SK-N-SH (cell line): ENCODE measurements around the gene KLF13. TPM values are rescaled to one million over a fixed set of nuclear protein-coding genes. Genes with fewer than 3 reads are reported as not detected.

Experiments used
- CTCF ChIA-PET: fragments of 300-600, 350-600 bp; formaldehyde crosslinking; extraction: SDS; loops from one replicate; lab custom pipeline; 2021; lab: Yijun Ruan, JAX
- POLR2A ChIA-PET: fragments of 350-600 bp; sonication (Branson Sonifier 250); formaldehyde crosslinking; extraction: SDS; loops from one replicate; lab custom pipeline; 2020; ENCODE audit warnings: antibody characterized with exemption, inconsistent platforms; lab: Yijun Ruan, JAX
- DNase-seq: peaks from one replicate; pipeline ENCODE4 v3.0.0; 2012
- H2AFZ ChIP-seq: fragments of 200-600 bp; sonication (generic); 2 replicates; pipeline ENCODE4 v1.8.1; 2016; ENCODE audit warnings: antibody characterized with exemption, mild to moderate bottlenecking, low read depth
- H3F3A ChIP-seq: fragments of 200-600 bp; sonication (generic); replicated peaks from 2 replicates; pipeline ENCODE3; 2016; ENCODE audit warnings: antibody characterized with exemption, mild to moderate bottlenecking; ENCODE audit not compliant: insufficient read depth
- H3K27ac ChIP-seq, 2 experiments: fragments of 200-500 bp in 1 of 2; fragments of 200-600 bp in 1 of 2; sonication (Bioruptor generic) in 1 of 2; sonication (generic), shearing (Covaris generic) in 1 of 2; 2 replicates each; pipeline versions ENCODE4 v1.5.1 to v1.6.1; 2014 to 2016; ENCODE audit warnings: low read depth in 2 of 2, inconsistent platforms in 1 of 2, low read length in 1 of 2, mild to moderate bottlenecking in 1 of 2, mixed read lengths in 1 of 2
- H3K27me3 ChIP-seq: fragments of 200-600 bp; sonication (generic), shearing (Covaris generic); 2 replicates; pipeline ENCODE4 v1.6.1; 2016; ENCODE audit warnings: mixed run types; ENCODE audit not compliant: insufficient read depth
- H3K36me3 ChIP-seq, 2 experiments: fragments of 200-500 bp in 1 of 2; fragments of 200-600 bp in 1 of 2; sonication (Bioruptor generic) in 1 of 2; sonication (generic) in 1 of 2; replicated peaks in 1 of 2; 2 replicates each; pipeline versions ENCODE3 to v1.5.1; 2014 to 2016; ENCODE audit warnings: low read length in 1 of 2, mild to moderate bottlenecking in 1 of 2; ENCODE audit not compliant: insufficient read depth in 2 of 2, control insufficient read depth in 1 of 2
- H3K4me1 ChIP-seq, 2 experiments: fragments of 200-500 bp in 1 of 2; fragments of 200-600 bp in 1 of 2; sonication (Bioruptor generic) in 1 of 2; sonication (generic), shearing (Covaris generic) in 1 of 2; 2 replicates each; pipeline versions ENCODE4 v1.5.1 to v1.6.1; 2014 to 2016; ENCODE audit warnings: low read depth in 1 of 2, low read length in 1 of 2, mixed run types in 1 of 2; ENCODE audit not compliant: insufficient read depth in 2 of 2, control insufficient read depth in 1 of 2
- H3K4me2 ChIP-seq: fragments of 200-600 bp; sonication (generic), shearing (Covaris generic); 2 replicates; pipeline ENCODE4 v1.6.1; 2017; ENCODE audit warnings: mixed run types
- H3K4me3 ChIP-seq, 2 experiments: fragments of 200-500 bp in 1 of 2; fragments of 200-600 bp in 1 of 2; sonication (Bioruptor generic) in 1 of 2; sonication (generic), shearing (Covaris generic) in 1 of 2; 2 replicates each; pipeline versions ENCODE4 v1.5.1 to v1.8.1; 2014 to 2016; ENCODE audit warnings: low read depth in 2 of 2, inconsistent platforms in 1 of 2, low read length in 1 of 2, mild to moderate bottlenecking in 1 of 2, mixed read lengths in 1 of 2, moderate library complexity in 1 of 2
- H3K79me2 ChIP-seq: fragments of 200-600 bp; sonication (generic); 2 replicates; pipeline ENCODE4 v1.8.1; 2017; ENCODE audit warnings: mild to moderate bottlenecking; ENCODE audit not compliant: insufficient read depth
- H3K9ac ChIP-seq: fragments of 200-600 bp; sonication (generic); 2 replicates; pipeline ENCODE4 v1.6.1; 2017; ENCODE audit warnings: mixed run types
- H3K9me2 ChIP-seq: fragments of 200-600 bp; sonication (generic); 2 replicates; pipeline ENCODE4 v1.6.1; 2017; ENCODE audit warnings: mixed run types
- H3K9me3 ChIP-seq: fragments of 200-600 bp; sonication (generic); 2 replicates; pipeline ENCODE4 v1.6.1; 2017; ENCODE audit warnings: mixed run types, mild to moderate bottlenecking, moderate library complexity
- H4K20me1 ChIP-seq: fragments of 200-600 bp; sonication (generic); 2 replicates; pipeline ENCODE4 v1.6.1; 2017; ENCODE audit warnings: mild to moderate bottlenecking, mixed run types; ENCODE audit not compliant: insufficient read depth
- CTCF ChIP-seq: fragments of 200-600 bp; sonication (generic); IDR thresholded peaks from 2 replicates; pipeline ENCODE4 v1.6.1; 2017; ENCODE audit warnings: antibody characterized with exemption, mild to moderate bottlenecking, moderate library complexity
- ELF1 ChIP-seq: IDR thresholded peaks from 2 replicates; pipeline ENCODE4 v1.4.0; 2012
- EP300 ChIP-seq, 2 experiments: IDR thresholded peaks; 2 replicates each; pipeline versions ENCODE4 v1.4.0 to v1.6.1; 2012; ENCODE audit warnings: borderline replicate concordance in 1 of 2, low read depth in 1 of 2, low read length in 1 of 2
- EZH2phosphoT487 ChIP-seq: fragments of 200-600 bp; sonication (generic); IDR thresholded peaks from 2 replicates; pipeline ENCODE4 v1.6.1; 2017; ENCODE audit warnings: low read depth, mixed run types, mild to moderate bottlenecking, antibody characterized with exemption, moderate library complexity, borderline replicate concordance
- FOXM1 ChIP-seq: IDR thresholded peaks from 2 replicates; pipeline ENCODE4 v1.4.0; 2012; ENCODE audit warnings: low read depth, mild to moderate bottlenecking
- GATA2 ChIP-seq: sonication (generic); formaldehyde crosslinking; IDR thresholded peaks from 2 replicates; pipeline ENCODE4 v1.5.0; 2020; ENCODE audit warnings: mild to moderate bottlenecking, missing genetic modification reagents
- JUND ChIP-seq: IDR thresholded peaks from 2 replicates; pipeline ENCODE4 v1.4.0; 2012
- PBX3 ChIP-seq: IDR thresholded peaks from 2 replicates; pipeline ENCODE4; 2012
- RCOR1 ChIP-seq: fragments of 150-350 bp; IDR thresholded peaks from 2 replicates; pipeline ENCODE4 v1.6.1; 2017; ENCODE audit warnings: antibody characterized with exemption, low read length
- REST ChIP-seq: IDR thresholded peaks from 2 replicates; pipeline ENCODE4 v1.6.1; 2012; ENCODE audit warnings: mild to moderate bottlenecking, low read depth, low read length, moderate library complexity
- USF1 ChIP-seq: IDR thresholded peaks from 2 replicates; pipeline ENCODE4 v1.4.0; 2012; ENCODE audit warnings: low read depth, borderline replicate concordance
- WGBS: methylation state at CpG from one replicate; pipeline ENCODE4 v1.1.6; 2017; ENCODE audit warnings: low lambda C conversion rate; 5-methylcytosine and 5-hydroxymethylcytosine counted together
- polyA plus RNA-seq, 3 experiments: library from polyadenylated mRNA; depleted of rRNA; stranded (reverse); fragments of >200 nt; gene quantifications; 2 replicates each; pipeline ENCODE4 v1.2.3, GENCODE V29; 2012

The KLF13 gene
- polyA plus RNA-seq, 1 of the 3 experiments (the other 2 are of a cell fraction): 7.1 TPM

- no peaks in the 10 kb centered on the region for H3K79me2 ChIP-seq
- no peaks in the 10 kb centered on the region for H4K20me1 ChIP-seq
- ChIA-PET CTCF (interaction anchor here (1.2 to 4.2 kb wide), 6 partner anchors 33 to 184 kb away, joined by 3 to 28 read pairs (median 10); no protein-coding TSS in a partner anchor), POLR2A (interaction anchor here (1.1 to 2.2 kb wide), 8 partner anchors 11 to 73 kb away, joined by 3 to 8 read pairs (median 4); partner anchors contain the start of gene KLF13)
- peak overlapping the region in 1 of 2 experiments; percentile 98; a peak in 2 of 4 replicates for H3K27ac ChIP-seq
- no peaks in the 10 kb centered on the region for H3K36me3 ChIP-seq
- no peaks in the 10 kb centered on the region for H3K27me3 ChIP-seq
- DNase-seq: no peak
- H3K9me3 ChIP-seq: no peaks in the 10 kb centered on the region
- no peaks in the 10 kb centered on the region for H3K9me2 ChIP-seq
- H3K9ac ChIP-seq: no peak overlapping the region
- H3K4me2 ChIP-seq: no peak overlapping the region
- 75% methylated on average over 6 of the region's 10 CpGs for WGBS
- H3K4me1 ChIP-seq: peaks cover 3 to 67% of the 10 kb centered on the region in 2 experiments; a peak in 2 of 4 replicates
- no peak for TF ChIP-seq ELF1
- TF ChIP-seq EZH2phosphoT487: no peak
- no peak for TF ChIP-seq GATA2
- no peak for TF ChIP-seq CTCF
- TF ChIP-seq USF1: no peak
- no peak for TF ChIP-seq JUND
- no peak for TF ChIP-seq REST
- no peak for TF ChIP-seq FOXM1
- no peak for TF ChIP-seq EP300 (IDR thresholded peaks at IDR 0.05; ENCODE audit: borderline replicate concordance in 1 of 2, low read depth in 1 of 2, low read length in 1 of 2)
- TF ChIP-seq PBX3: no peak
- TF ChIP-seq RCOR1: no peak
- H3K4me3 ChIP-seq: no peak overlapping the region
- H3F3A ChIP-seq: peaks cover 4% of the 10 kb centered on the region
- no peak overlapping the region for H2AFZ ChIP-seq
Observed at GRCh38 chr15:31398677-31399301, 72.2 kb downstream of the KLF13 start.
